HEK293T (cell line): ENCODE data around the gene ASAP2.

Experiments
- BHLHE40 ChIP-seq: fragments of 450-650 bp; IDR thresholded peaks from 2 replicates; pipeline ENCODE4 v1.6.1; 2016; ENCODE audit warnings: mild to moderate bottlenecking, moderate library complexity, borderline replicate concordance
- CTBP1 ChIP-seq: fragments of 450-650 bp; IDR thresholded peaks from 2 replicates; pipeline ENCODE4 v1.6.1; 2016; ENCODE audit warnings: borderline replicate concordance
- ELF4 ChIP-seq: fragments of 450-650 bp; IDR thresholded peaks from 2 replicates; pipeline ENCODE4 v1.6.1; 2017; ENCODE audit warnings: antibody characterized with exemption
- L3MBTL2 ChIP-seq: fragments of 450-650 bp; conservative IDR thresholded peaks from 2 replicates; pipeline ENCODE4 v1.6.1; 2016; ENCODE audit warnings: mild to moderate bottlenecking
- NFRKB ChIP-seq: fragments of 450-650 bp; IDR thresholded peaks from 2 replicates; pipeline ENCODE4 v1.6.1; 2016; ENCODE audit warnings: mild to moderate bottlenecking, moderate library complexity
- SP1 ChIP-seq: fragments of 450-650 bp; IDR thresholded peaks from 2 replicates; pipeline ENCODE4 v1.6.1; 2017
- TARDBP ChIP-seq: fragments of 450-650 bp; IDR thresholded peaks from 2 replicates; pipeline ENCODE4 v1.6.1; 2016
- ZNF384 ChIP-seq: fragments of 450-650 bp; IDR thresholded peaks from 2 replicates; pipeline ENCODE4 v1.6.1; 2016
- TF ChIP-seq, protein P1 (sequence below): fragments of 450-650 bp; IDR thresholded peaks from 2 replicates; pipeline ENCODE4 v1.6.1; 2016

DNA sequence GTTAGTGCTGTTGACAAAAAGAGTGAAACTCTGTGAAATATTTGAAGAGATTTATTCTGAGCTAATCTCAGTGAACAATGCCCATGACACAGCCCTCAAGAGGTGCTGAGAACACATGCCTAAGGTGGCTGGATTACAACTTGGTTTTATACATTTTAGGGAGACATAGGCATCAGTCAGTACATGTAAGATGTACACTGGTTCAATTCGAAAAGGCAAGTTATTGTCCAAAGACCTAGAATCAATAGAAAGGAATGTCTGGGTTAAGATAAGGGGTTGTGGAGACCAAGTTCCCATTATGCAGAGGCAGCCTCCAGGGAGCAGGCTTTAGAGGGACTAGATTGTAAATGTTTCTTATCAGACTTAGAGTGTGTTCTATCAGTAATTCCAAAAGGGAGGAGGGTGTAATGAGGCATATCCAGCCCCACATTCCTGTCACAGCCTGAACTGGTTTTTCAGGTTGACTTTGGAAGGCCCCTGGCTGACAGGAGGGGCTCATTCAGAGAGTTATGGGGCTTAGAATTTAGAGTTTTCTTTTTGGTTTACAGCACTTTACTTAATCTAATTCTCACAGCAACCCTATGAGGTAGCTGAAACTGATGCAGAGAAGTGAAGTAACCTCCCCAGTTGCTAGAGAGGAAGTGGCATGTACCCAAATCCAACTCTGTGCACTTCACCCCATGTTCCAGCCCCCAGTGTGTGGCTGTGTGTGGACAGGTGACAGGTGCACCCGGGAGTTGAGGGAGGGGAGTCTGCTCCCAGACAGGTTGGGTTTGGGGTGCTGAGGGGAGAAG lies 28.3 kb upstream of the ASAP2 start:
- TF ChIP-seq BHLHE40 (no peak), SP1 (no peak), ELF4 (no peak), ZNF384 (no peak), NFRKB (no peak), TARDBP (no peak), CTBP1 (no peak), L3MBTL2 (no peak)
- TF ChIP-seq, protein P1, sequence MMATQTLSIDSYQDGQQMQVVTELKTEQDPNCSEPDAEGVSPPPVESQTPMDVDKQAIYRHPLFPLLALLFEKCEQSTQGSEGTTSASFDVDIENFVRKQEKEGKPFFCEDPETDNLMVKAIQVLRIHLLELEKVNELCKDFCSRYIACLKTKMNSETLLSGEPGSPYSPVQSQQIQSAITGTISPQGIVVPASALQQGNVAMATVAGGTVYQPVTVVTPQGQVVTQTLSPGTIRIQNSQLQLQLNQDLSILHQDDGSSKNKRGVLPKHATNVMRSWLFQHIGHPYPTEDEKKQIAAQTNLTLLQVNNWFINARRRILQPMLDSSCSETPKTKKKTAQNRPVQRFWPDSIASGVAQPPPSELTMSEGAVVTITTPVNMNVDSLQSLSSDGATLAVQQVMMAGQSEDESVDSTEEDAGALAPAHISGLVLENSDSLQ, result no peak
